ENCODE results near the gene CSF3R.

Gene CSF3R

DNA sequence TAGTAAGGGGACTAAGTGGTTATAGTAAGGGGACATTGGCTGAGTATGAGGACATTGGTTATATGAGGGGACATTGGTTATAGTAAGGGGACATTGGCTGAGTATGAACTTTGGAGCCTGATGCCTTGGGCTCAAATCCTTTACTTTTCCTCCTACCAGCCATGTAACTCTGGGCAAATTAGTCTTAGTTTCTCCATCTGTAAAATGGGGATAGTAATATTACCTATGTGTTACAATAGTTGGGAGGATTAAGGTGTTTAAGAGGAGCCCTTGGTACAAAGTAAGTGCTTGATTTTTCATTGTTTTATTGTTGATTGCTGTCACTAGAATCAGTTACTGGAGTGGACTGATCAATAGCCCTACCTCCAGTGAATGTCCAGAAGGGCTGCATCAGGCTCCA, 35.3 kb downstream of the CSF3R start:
- no peak overlapping the region for H3K27ac ChIP-seq
- TF ChIP-seq, protein P1, sequence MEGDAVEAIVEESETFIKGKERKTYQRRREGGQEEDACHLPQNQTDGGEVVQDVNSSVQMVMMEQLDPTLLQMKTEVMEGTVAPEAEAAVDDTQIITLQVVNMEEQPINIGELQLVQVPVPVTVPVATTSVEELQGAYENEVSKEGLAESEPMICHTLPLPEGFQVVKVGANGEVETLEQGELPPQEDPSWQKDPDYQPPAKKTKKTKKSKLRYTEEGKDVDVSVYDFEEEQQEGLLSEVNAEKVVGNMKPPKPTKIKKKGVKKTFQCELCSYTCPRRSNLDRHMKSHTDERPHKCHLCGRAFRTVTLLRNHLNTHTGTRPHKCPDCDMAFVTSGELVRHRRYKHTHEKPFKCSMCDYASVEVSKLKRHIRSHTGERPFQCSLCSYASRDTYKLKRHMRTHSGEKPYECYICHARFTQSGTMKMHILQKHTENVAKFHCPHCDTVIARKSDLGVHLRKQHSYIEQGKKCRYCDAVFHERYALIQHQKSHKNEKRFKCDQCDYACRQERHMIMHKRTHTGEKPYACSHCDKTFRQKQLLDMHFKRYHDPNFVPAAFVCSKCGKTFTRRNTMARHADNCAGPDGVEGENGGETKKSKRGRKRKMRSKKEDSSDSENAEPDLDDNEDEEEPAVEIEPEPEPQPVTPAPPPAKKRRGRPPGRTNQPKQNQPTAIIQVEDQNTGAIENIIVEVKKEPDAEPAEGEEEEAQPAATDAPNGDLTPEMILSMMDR (conservative IDR thresholded peaks at IDR 0.05), result no peak

DNA sequence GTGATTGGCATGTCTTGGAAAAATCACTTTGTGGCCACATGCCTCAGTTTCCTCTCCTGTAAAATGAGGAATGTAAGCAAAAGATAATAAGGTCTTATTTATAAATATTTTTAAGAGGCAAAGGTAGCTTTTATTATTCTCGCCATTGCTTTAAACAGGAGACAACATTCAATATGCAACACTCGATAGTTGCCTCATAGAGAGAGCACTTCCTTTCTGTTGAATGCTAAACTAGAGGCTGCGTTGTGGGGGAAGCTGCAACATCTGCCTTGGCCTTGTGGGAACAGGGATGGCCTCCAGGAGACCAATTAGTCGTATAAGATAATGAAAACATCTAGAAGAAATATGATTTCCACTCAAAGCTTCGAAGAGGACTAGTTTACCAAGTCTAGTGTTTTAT, 36.0 kb downstream of the CSF3R start:
- no peak overlapping the region for H3K27ac ChIP-seq

GRCh38 chr1:36446271-36446670, 36.4 kb downstream of the CSF3R start:
- H3K27ac ChIP-seq, result no peak overlapping the region
- TF ChIP-seq, protein P1 (conservative IDR thresholded peaks at IDR 0.05), result no peak

More for the DNA sequence above, 36.0 kb downstream of the CSF3R start:
- TF ChIP-seq, protein P1 (conservative IDR thresholded peaks at IDR 0.05), result no peak

GRCh38 chr1:36443297-36443696, 39.4 kb downstream of the CSF3R start:
- no peak overlapping the region for H3K27ac ChIP-seq
- TF ChIP-seq, protein P1 (conservative IDR thresholded peaks at IDR 0.05), result no peak

DNA sequence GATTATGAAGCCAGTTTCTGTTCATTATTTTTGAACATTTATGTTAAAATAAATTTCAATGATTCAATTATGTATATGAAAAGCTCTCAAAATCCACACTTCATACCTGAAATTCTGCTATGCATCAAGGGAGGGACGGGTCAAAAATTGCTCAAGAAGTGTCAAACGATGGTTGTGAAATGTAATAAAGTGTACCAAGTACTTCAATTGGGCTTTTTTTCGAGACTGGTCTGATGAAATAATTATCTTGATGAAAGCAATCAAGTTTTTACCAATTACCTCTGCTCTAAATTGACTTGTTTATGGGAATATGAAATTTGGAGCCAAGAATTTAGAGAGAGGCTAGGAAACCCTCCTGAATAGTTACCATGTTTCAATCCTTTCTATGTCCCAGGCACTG, 40.4 kb downstream of the CSF3R start:
- no peak overlapping the region for H3K27ac ChIP-seq
- TF ChIP-seq, protein P1 (conservative IDR thresholded peaks at IDR 0.05), result no peak

- no peak overlapping the region for H3K27ac ChIP-seq
- TF ChIP-seq, protein P1 (conservative IDR thresholded peaks at IDR 0.05), result no peak
Measured at GRCh38 chr1:36440646-36441045, 42.1 kb downstream of the CSF3R start.

DNA sequence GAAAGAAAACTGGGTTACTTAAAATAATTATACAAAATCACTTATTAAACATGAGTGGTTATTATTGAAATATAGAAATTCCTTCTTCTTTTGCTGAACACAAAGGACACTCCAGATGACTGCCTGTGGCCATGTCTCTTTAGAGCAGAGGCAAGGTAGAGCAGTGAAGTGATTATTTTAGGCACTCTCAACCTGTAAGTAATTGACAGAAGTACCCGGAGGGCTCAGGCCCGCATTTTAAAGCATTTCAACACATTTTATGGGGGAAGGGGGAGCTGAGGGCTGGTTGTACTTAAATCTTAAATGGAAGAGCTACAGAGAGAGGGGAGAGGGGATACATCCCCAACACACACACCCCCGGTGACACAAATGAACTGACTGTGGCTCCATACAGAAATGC, 42.7 kb downstream of the CSF3R start:
- TF ChIP-seq, protein P1 (conservative IDR thresholded peaks at IDR 0.05), result no peak
- H3K27ac ChIP-seq, result no peak overlapping the region

DNA sequence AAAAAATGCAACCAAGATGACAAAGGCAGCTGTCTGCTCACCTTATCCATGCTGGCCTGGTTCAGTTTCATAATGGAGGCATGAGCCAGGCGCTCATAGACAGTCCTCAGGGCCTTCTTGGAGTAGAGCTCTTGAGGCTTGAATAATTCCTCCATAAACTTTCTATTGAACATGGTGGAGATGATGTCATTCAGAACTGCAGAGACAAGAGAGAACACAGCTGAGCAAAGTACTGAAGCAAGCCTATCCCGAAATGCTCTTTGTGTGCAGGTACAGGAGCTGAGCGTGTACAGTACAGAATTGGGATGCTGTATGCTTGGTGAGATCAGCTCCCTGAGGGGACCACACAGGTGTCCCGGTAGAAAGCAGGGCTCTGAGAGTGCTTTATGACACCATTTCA, 44.0 kb downstream of the CSF3R start:
- no peak overlapping the region for H3K27ac ChIP-seq
- TF ChIP-seq, protein P1 (conservative IDR thresholded peaks at IDR 0.05), result no peak
